NCI-H510A (cell line): ENCODE measurements around the gene HSD17B1.
"Not testable (repeated sequence)": the region's sequence is repeated elsewhere in the genome, so short reads cannot be mapped to it uniquely, and the experiment has no call there.

ENCODE experiments used
- DNase-seq: peaks from one replicate; lab custom pipeline; 2025; lab: John Stamatoyannopoulos, UW

HSD17B1 gene

DNA sequence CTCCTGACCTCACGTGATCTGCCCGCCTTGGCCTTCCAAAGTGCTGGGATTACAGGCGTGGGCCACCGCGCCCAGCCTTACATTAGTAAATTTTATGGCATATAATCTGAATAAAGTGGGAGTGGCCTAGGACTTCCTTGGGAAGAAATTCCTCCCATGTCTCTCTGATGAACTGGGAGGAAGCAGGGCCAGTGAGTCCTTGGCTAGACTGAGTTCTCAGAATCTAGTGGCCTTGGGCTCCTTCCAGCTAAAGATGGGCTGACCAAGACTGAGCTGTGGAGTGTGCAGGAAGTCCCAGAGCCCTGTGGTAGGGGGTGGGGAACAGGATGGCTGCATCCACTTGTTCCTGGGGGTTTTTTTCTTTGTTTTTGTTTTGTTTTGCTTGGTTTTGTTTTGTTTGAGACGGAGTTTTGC lies 26.7 kb upstream of the HSD17B1 start:
- no peak for DNase-seq

DNA sequence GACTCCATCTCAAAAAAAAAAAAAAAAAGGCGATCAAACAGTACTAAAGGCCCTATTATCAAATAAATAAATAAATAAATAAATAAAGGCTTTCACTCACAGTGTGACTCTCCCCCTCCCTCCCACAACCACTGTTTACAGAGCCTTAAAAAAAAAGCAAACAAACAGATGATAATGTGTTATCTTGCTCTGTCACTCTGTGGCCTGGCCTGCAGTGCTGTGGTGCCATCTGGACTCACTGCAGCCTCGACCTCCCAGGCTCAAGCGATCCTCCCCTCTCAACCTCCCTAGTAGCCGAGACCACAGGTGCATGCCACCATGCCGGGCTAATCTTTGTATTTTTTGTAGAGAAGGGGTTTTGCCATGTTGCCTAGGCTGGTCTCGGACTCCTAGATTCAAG lies 24.8 kb upstream of the HSD17B1 start:
- no peak for DNase-seq

DNA sequence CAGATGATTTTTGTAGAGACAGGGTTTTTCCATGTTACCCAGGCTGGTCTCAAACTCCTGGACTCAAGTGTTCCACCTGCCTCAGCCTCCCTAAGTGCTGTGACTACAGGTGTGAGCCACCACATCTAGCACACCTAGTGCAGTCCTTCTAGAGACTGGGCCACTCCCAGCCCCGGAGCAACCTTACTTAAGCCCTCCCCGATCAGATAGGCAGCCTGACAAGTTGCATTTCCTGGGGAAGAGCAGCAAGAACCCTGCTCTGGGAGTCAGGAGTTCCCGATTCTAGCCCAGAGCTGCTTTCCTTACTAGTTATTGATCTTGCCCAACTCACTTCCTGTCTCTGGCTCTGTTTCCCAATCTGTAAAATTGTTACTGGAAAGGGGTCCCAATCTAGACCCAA lies 23.7 kb upstream of the HSD17B1 start:
- DNase-seq, result no peak

DNA sequence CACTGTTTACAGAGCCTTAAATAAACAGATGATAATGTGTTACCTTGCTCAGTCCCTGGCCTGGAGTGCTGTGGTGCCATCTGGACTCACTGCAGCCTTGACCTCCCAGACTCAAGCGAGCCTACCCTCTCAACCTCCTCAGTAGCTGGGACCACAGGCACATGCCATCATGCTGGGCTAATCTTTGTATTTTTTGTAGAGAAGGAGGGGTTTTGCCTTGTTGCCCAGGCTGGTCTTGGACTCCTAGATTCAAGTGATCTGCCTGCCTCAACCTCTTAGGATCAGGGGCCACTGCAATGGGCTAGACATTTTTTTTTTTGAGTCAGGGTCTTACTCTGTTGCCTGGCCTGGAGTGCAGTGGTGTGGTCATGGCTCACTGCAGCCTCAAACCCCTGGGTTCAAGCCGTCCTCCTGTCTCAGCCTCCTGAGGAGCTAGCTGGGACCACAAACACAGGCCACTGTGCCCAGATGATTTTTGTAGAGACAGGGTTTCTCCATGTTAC lies 21.7 kb upstream of the HSD17B1 start:
- peak; percentile 24 for DNase-seq

DNA sequence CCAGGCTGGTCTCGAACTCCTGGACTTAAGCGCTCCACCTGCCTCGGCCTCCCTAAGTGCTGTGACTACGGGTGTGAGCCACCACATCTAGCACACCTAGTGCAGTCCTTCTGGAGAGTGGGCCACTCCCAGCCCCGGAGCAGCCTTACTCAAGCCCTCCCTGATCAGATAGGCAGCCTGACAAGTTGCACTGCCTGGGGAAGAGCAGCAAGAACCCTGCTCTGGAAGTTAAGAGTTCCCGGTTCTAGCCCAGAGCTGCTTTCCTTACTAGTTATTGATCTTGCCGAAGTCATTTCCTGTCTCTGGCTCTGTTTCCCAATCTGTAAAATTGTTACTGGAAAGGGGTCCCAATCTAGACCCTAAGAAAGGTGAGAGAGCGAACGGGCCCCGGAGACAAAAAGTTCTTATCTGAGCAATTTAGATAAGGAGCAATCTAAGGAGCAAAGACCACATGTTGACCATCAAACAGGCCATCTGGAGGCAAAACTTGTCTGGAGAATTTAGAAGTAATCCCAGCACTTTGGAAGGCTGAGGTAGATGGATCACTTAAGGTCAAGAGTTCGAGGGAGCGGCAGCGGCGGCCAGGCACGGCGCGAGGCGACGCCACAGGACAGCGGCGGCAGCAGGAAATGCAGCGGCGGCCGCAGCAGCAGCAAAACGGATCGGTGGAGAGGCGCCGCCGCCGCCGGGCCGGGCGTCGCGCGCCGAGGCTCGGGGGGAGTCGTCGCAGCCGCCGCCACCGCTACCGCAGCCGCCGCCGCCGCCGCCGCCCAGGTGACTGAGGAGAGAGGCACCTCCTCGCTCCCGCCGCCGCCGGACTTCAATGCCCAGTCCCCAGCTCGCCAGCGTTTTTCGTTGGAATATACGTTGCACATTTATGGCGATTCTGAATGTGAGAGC lies 21.0 kb upstream of the HSD17B1 start:
- peak; percentile 56 for DNase-seq

DNA sequence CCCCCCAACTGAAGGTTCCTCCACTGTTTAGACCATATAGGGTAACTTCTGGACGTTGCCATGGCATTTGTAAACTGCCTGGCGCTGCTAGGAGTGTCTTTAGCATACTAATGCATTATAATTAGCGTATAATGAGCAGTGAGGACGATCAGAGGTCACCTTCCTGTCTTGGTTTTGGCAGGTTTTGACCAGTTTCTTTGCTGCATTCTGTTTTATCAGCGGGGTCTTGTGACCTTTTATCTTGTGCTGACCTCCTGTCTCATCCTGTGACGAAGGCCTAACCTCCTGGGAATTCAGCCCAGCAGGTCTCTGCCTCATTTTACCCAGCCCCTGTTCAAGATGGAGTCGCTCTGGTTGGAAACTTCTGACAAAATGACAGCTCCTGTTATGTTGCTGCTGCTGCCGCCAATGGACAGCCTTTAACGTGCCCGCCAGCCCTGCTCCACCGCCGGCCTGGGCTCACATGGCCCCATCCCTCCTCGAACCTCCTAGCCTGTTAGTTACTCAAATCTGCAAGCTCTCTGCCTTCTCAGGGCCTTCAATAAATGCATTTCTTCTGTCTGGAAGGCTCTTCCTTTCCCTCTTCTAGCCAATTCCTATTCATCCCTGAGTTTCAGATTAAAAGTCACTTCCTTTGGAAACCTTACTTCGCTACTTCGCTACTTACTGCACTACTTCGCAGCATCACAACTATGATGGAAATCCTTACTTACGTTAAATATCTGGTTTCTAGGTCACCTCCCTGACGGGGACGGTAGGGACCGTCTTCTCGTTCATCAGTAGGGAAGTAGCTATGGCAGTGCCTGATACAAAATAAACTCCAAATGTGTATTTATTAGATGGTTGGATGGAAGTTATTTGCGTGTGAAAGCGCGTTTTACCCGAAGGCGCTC lies 17.3 kb upstream of the HSD17B1 start:
- DNase-seq, result no peak

DNA sequence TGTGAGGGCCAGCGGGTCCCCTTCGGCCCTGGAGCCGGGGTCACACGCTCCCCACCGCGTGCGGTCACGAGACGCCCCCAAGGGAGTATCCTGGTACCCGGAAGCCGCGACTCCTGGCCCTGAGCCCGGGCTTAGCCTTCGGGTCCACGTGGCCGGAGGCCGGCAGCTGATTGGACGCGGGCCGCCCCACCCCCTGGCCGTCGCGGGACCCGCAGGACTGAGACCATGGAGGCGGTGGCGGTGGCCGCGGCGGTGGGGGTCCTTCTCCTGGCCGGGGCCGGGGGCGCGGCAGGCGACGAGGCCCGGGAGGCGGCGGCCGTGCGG lies 16.7 kb upstream of the HSD17B1 start, which contains the start of gene NAGLU:
NAGLU (plus strand) TSS at position 194 of the 324 bp plus-strand sequence; CDS start at position 226, 32 bp downstream.
- peak; percentile 81 for DNase-seq

DNA sequence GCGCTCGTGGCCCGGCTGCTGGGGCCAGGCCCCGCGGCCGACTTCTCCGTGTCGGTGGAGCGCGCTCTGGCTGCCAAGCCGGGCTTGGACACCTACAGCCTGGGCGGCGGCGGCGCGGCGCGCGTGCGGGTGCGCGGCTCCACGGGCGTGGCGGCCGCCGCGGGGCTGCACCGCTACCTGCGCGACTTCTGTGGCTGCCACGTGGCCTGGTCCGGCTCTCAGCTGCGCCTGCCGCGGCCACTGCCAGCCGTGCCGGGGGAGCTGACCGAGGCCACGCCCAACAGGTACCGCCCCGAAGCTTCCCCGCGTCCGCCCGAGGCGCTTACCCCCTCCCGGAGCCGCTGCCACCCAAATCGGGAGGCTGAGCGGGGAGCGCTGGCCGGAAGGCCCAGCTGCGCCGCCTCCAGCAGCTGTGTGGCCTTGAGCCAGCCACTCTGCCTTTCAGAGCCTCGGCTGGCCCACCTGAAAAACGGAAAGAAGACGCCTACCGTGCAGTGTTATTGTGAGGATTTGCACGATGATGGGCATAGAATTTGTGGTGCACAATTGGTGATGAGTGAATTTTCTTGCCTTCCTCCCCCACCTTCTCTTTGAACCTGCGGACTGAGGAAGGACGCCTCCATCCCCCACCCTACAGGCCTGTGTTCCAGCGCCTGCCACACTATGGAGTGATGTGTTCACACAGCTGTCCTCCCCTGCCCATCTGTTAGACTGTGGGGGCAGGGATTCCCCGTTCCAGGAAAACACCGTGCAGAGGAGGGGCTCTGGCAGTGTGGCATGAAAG lies 16.2 kb upstream of the HSD17B1 start:
- DNase-seq, result peak; percentile 83

DNA sequence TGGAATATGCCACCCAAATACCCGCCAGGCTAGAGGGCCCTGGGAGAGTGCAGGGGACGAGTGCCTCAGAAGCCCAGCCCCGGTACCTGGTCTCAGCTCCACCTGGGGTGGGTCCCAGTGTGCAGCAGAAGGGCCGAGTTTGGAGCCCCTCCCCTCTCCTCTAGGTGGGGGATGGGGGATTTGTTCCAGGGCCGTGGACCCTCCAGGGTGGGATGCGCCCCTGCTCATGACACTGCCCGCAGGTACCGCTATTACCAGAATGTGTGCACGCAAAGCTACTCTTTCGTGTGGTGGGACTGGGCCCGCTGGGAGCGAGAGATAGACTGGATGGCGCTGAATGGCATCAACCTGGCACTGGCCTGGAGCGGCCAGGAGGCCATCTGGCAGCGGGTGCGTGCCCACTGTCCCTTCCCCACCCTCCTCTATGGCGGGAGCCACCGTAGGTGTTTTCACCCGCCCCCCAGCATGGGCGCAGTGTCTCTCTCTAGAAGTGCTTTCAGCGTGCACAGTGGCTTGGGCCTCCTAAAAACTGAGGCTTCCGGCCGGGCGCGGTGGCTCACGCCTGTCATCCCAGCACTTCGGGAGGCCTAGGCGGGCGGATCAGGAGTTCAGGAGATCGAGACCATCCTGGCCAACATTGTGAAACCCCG lies 15.4 kb upstream of the HSD17B1 start:
- no peak for DNase-seq

DNA sequence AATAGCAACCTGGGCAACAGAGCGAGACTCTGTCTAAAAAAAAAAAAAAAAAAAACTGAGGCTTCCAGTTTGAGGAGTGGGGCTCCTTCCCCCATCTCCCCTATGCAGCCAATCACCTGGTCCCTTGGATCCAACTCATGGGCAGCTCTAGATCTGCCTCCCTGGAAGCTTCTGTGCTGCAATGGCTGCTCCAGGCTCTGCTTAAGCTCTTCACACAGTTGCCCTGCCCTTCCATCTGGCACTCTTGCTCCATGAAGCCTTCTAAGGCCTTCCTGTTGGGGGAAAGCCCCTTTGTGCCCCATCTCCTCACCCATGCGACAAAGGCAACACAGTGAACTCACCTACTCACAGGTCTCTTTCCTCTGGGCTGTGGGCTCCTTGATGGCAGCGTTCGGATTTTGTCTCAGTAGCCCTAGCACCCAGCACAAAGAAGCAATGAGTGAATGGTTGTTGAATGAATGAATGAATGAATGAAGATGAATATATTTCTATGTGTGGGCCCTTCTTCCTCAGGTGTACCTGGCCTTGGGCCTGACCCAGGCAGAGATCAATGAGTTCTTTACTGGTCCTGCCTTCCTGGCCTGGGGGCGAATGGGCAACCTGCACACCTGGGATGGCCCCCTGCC lies 14.8 kb upstream of the HSD17B1 start:
- no peak for DNase-seq

DNA sequence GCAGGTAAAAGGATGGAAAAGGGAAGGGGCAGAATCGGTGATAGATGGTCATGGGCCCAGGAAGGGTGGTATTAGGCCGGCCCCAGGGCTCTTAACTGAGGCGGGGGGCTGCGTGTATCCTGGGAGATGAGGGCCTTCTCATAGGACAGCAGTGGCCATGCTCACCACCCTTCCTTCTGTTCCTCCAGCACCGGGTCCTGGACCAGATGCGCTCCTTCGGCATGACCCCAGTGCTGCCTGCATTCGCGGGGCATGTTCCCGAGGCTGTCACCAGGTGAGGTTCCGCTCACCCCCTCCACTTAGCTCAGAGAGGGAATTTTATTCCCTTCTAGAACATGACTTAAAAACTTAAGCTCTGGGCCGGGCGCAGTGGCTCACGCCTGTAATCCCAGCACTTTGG lies 14.2 kb upstream of the HSD17B1 start:
- no peak for DNase-seq

DNA sequence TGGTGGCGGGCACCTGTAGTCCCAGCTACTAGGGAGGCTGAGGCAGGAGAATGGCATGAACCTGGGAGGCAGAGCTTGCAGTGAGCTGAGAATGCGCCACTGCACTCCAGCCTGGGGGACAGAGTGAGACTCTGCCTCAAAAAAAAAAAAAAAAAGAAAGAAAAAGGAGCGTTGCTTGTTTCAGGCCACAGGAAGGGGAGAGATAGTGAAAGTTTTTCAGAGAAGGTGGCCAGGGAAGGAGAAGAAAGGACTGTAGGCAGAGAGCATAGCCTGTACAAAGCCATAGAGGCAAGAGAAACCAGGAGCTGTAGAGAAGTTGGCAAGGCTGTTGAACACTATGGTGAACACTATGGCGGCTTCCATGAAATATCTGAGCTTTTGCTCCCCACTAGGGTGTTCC lies 12.2 kb upstream of the HSD17B1 start:
- not testable (repeated sequence) for DNase-seq

DNA sequence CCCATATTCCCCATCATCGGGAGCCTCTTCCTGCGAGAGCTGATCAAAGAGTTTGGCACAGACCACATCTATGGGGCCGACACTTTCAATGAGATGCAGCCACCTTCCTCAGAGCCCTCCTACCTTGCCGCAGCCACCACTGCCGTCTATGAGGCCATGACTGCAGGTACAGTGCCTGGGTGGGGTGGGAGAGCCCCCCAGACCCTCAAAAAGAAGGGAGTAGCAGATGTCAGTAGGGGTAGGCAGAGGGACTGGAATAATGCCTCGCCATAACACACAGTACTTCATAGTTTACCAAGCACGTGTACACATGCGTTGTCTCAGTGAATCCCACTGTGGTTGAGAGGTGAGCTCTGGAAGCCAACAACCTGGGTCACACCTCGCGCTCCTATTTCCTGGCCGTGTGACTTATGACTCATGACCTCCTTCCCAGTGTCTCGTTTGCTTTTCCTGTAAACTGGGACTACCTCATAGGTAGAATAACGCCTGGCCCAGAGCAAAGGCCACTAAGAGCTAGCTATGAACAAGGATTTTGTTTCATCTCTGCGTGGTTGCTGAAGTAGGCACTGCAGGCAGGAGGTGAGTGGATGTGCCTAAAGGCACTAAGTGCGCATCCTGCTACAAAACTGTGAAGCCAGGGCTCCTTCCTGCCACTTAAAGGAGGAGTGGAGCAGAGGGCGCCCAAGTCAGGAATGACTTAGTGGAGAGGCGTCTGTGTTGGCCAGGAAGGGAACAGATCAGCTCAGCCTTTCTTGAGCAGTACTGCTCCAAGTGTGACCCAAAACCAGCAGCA lies 11.5 kb upstream of the HSD17B1 start:
- DNase-seq, result no peak

DNA sequence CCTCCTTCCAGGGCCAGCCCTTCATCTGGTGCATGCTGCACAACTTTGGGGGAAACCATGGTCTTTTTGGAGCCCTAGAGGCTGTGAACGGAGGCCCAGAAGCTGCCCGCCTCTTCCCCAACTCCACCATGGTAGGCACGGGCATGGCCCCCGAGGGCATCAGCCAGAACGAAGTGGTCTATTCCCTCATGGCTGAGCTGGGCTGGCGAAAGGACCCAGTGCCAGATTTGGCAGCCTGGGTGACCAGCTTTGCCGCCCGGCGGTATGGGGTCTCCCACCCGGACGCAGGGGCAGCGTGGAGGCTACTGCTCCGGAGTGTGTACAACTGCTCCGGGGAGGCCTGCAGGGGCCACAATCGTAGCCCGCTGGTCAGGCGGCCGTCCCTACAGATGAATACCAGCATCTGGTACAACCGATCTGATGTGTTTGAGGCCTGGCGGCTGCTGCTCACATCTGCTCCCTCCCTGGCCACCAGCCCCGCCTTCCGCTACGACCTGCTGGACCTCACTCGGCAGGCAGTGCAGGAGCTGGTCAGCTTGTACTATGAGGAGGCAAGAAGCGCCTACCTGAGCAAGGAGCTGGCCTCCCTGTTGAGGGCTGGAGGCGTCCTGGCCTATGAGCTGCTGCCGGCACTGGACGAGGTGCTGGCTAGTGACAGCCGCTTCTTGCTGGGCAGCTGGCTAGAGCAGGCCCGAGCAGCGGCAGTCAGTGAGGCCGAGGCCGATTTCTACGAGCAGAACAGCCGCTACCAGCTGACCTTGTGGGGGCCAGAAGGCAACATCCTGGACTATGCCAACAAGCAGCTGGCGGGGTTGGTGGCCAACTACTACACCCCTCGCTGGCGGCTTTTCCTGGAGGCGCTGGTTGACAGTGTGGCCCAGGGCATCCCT lies 9.3 kb upstream of the HSD17B1 start:
- no peak for DNase-seq

DNA sequence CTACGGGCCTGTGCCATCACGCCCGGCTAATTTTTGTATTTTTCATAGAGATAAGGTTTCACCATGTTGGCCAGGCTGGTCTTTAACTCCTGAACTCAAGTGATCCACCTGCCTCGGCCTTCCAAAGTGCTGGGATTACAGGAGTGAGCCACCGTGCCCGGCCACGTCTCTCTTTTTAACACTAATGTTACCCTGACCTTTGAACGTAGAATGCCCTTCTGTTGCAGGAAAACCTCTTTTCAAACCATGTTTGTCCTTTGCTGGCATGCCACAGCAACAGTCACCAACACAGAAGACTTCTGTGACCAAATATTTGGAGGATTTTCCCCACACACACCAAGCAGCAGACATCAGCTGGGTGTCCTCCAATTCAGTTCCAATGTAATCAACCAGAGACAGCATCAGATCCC lies 7.8 kb upstream of the HSD17B1 start:
- no peak for DNase-seq

DNA sequence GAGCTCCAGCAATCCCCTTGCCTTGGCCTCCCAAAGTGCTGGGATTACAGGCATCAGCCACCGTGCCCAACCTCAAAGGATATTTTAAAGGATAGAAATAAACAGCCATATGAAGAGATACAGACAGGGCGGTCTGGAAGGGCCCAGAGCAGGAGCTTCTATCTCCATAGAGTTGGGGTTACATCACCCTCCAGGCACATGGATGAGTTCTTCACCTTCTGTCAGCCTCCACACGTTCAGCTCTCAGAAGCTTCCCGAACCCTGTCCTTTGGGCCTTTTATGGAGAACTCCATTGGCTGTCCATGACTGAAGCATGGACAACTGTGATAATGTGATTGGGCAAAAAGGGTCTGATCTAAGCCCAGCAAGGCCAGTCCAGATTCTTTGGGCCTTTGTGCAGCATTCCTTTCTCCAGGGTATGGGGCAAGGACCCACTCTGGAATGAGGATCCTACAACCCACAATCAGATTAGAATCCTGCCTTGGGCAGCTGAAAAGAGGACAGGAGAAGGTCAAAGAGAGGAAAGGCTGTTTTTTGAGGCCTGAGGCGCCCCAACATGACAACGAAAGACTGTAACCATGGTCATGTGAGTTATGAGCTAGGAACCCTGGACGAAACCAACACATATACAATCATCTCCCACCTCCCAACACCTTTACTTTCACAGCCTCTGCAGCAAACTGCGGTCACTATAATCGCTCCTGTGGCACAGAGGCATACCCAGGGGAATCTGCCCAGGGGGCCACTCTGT lies 6.8 kb upstream of the HSD17B1 start:
- not testable (repeated sequence) for DNase-seq

DNA sequence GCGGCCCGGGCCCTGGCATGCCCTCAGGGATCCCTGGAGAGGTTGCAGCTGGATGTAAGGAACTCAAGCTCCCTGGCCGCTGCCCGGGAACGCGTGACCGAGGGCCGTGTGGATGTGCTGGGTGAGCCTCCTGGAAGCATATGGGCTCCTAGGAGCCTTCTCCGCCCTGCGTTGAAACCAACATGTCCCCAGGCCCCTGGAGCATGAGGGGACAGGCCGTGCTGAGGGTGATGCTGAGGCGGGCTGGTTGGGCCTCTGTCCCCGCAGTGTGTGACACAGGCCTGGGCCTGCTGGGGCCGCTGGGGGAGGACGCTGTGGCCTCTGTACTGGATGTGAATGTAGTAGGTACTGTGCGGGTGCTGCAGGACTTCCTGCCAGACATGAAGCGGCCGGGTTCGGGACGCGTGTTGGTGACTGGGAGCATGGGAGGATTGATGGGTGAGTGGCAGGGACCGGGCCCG lies 5.7 kb upstream of the HSD17B1 start:
- no peak for DNase-seq

DNA sequence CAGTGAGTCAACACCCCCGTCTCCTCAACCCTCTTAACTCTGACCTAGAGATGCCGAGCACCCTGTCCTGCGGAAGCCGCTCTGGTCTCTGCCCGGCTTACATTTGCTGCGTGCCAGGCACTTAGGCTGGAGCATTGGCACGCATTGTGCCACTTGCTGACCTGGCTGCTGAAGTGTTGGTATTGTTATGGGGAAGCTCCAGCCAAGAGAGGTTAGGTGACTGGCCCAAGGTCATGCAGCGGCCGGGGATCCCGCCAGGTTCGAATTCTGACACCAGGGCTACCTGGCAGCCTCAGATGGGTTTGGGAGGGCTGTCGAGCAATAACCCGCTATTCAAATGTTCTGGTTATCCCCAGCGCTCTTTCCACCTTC lies 5.0 kb upstream of the HSD17B1 start:
- DNase-seq, result no peak
